ENCODE data around the gene MEAF6. TPM values are rescaled to one million over a fixed set of nuclear protein-coding genes. Genes with fewer than 3 reads are reported as not detected.

Gene MEAF6
- total and polyA plus RNA-seq, 4 donors, result 18.7 to 25.3 (median 21.2) TPM

- 72% methylated on average over 18 of the region's 18 CpGs for WGBS
- Histone ChIP-seq H3K9me3 (ENCODE audit: control insufficient read depth in 4 of 4, low read length in 3 of 4) (no peaks in the 10 kb centered on the region), H3K36me3 (ENCODE audit: control insufficient read depth in 4 of 4, insufficient read depth in 3 of 4, low read depth in 1 of 4, low read length in 3 of 4) (peaks cover 2 to 8% (median 8%) of the 10 kb centered on the region in 4 donors), H3K4me1 (ENCODE audit: control insufficient read depth in 4 of 4, insufficient read depth in 4 of 4, low read length in 3 of 4) (peaks cover 3 to 15% (median 5%) of the 10 kb centered on the region in 4 donors), H3K27me3 (ENCODE audit: control insufficient read depth in 4 of 4, insufficient read depth in 4 of 4, low read length in 3 of 4) (no peaks in the 10 kb centered on the region), H3K27ac (ENCODE audit: low read depth in 1 of 2, low read length in 2 of 2) (peak overlapping the region; percentile 99), H3K9ac (ENCODE audit: low read depth in 1 of 2, low read length in 2 of 2) (peak overlapping the region; percentile 99 to 100), H3K4me3 (ENCODE audit: low read depth in 1 of 3, low read length in 3 of 3) (peak overlapping the region; percentile 86 to 99 (median 89))
- no peak for DNase-seq (ENCODE audit: low spot score)
- TF ChIP-seq RAD21 (IDR thresholded peaks at IDR 0.05), result no peak
- peak in 1 of 2 donors; percentile 3 for TF ChIP-seq HNF4A (conservative IDR thresholded peaks at IDR 0.05)
These were observed 844 bp upstream of the MEAF6 start for GRCh38 chr1:37515185-37516034.

DNA sequence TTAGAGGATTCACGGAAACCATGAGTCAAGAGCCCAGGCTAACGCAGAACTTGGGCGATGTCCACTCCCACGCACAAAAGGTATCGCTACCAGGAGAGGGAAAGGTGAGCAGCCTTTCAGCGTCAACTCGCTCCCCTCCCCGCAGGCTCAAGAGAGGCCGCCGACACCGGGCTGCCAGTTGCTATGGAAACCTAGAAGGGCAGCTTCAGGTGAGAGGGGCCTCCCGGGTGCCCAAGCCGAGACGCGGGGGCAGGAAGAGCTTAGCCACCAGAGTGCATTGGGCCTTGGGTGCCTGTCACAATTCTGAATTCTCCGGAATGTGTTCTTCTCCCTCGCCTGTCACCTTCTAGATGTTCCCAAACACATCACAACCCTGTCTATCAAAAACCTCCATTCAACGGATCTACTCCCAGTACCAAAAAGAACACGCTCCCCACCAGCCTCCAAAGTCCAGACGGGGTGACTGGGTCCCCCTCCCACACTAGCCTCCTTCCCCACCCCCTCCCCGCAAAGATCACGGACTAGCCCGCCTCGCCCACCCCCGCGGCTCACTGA is 694 bp downstream of the MEAF6 start:
- H3K4me3 ChIP-seq (ENCODE audit: low read depth in 1 of 3, low read length in 3 of 3), result peak overlapping the region; percentile 79 to 99 (median 86)
- peak overlapping the region; percentile 15 to 66 for H3K9ac ChIP-seq (ENCODE audit: low read depth in 1 of 2, low read length in 2 of 2)
- H3K27ac ChIP-seq (ENCODE audit: low read depth in 1 of 2, low read length in 2 of 2), result peak overlapping the region; percentile 99
- no peak for TF ChIP-seq RXRA (IDR thresholded peaks at IDR 0.05)
- DNase-seq (ENCODE audit: low spot score), result peak; percentile 50
- H3K9me3 ChIP-seq (ENCODE audit: control insufficient read depth in 4 of 4, low read length in 3 of 4), result no peaks in the 10 kb centered on the region
- 4% methylated on average over 26 of the region's 26 CpGs for WGBS
- H3K27me3 ChIP-seq (ENCODE audit: control insufficient read depth in 4 of 4, insufficient read depth in 4 of 4, low read length in 3 of 4), result no peaks in the 10 kb centered on the region
- peaks cover 7 to 14% (median 11%) of the 10 kb centered on the region in 4 donors for H3K36me3 ChIP-seq (ENCODE audit: control insufficient read depth in 4 of 4, insufficient read depth in 3 of 4, low read depth in 1 of 4, low read length in 3 of 4)
- peaks cover 3 to 15% (median 5%) of the 10 kb centered on the region in 4 donors for H3K4me1 ChIP-seq (ENCODE audit: control insufficient read depth in 4 of 4, insufficient read depth in 4 of 4, low read length in 3 of 4)

DNA sequence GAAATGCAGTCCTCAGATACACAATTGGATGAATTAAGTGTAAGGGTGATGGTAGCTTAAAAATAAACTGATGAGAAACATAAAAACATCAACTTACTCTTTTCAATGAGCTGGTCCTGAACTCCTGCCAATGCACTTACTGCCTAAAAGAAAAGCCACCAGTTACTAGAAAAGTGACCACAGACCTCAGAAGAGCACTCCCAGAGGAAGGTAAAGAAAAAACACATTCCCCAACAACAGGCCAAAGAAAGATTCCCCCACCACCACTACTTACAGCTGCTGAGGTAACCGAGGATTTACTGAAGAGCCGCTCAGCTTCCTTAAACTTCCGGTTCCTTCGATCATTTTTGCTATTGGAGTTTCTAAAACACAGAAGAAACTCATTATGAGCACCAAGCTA is 5.4 kb downstream of the MEAF6 start:
- Histone ChIP-seq H3K27ac (ENCODE audit: low read depth in 1 of 2, low read length in 2 of 2) (no peak overlapping the region), H3K36me3 (ENCODE audit: control insufficient read depth in 4 of 4, insufficient read depth in 3 of 4, low read depth in 1 of 4, low read length in 3 of 4) (peaks cover 9 to 33% (median 22%) of the 10 kb centered on the region in 4 donors), H3K9ac (ENCODE audit: low read depth in 1 of 2, low read length in 2 of 2) (no peak overlapping the region), H3K9me3 (ENCODE audit: control insufficient read depth in 4 of 4, low read length in 3 of 4) (no peaks in the 10 kb centered on the region), H3K27me3 (ENCODE audit: control insufficient read depth in 4 of 4, insufficient read depth in 4 of 4, low read length in 3 of 4) (no peaks in the 10 kb centered on the region), H3K4me1 (ENCODE audit: control insufficient read depth in 4 of 4, insufficient read depth in 4 of 4, low read length in 3 of 4) (peaks cover 3 to 8% (median 5%) of the 10 kb centered on the region in 4 donors), H3K4me3 (ENCODE audit: low read depth in 1 of 3, low read length in 3 of 3) (no peak overlapping the region)
- TF ChIP-seq CTCF (IDR thresholded peaks at IDR 0.05; ENCODE audit: low read depth, low read length, missing input control) (no peak), FOXA1 (IDR thresholded peaks at IDR 0.05) (no peak), MAX (IDR thresholded peaks at IDR 0.05) (no peak), NR2F2 (IDR thresholded peaks at IDR 0.05) (no peak), YY1 (IDR thresholded peaks at IDR 0.05) (no peak), JUND (IDR thresholded peaks at IDR 0.05) (no peak), REST (IDR thresholded peaks at IDR 0.05) (no peak), HNF4A (conservative IDR thresholded peaks at IDR 0.05) (no peak), HNF4G (IDR thresholded peaks at IDR 0.05) (no peak), ATF3 (IDR thresholded peaks at IDR 0.05) (no peak), TAF1 (conservative IDR thresholded peaks at IDR 0.05) (no peak), SP1 (IDR thresholded peaks at IDR 0.05) (no peak), RXRA (IDR thresholded peaks at IDR 0.05) (no peak), GABPA (IDR thresholded peaks at IDR 0.05 in 1 of 2, conservative IDR thresholded peaks at IDR 0.05 in 1 of 2) (no peak), RAD21 (IDR thresholded peaks at IDR 0.05) (no peak), FOXA2 (IDR thresholded peaks at IDR 0.05) (no peak), EGR1 (IDR thresholded peaks at IDR 0.05; ENCODE audit: low read depth in 2 of 2) (no peak)
- 92% methylated on average over 4 of the region's 4 CpGs for WGBS
- no peak for DNase-seq (ENCODE audit: low spot score)
